Motor neuron (in vitro differentiated cells): Measurements from ENCODE around the gene YAP1. TPM values are rescaled to one million over a fixed set of nuclear protein-coding genes. Genes with fewer than 3 reads are reported as not detected.
A peak's percentile ranks its signal among the peaks of the same experiment; 100 is the strongest.

ENCODE experiments used
- ATAC-seq, 8 experiments: fragments of 200-7000 bp; cut with Tn5 transposase; replicated peaks in 6 of 8; 2 replicates each; pipeline ENCODE4 v1.8.0; 2021; ENCODE audit warnings: mild to moderate bottlenecking in 8 of 8, moderate library complexity in 8 of 8
- H3K27ac ChIP-seq, 2 donors: fragments of 250-450 bp; sonication (Bioruptor Pico); 2 replicates each; pipeline ENCODE4 v1.9.0; 2021; ENCODE audit warnings: antibody characterized with exemption in 2 of 2, mild to moderate bottlenecking in 2 of 2, moderate library complexity in 1 of 2
- H3K4me1 ChIP-seq, 2 donors: fragments of 250-450 bp; sonication (Bioruptor Pico); replicated peaks in 1 of 2; 2 replicates each; pipeline ENCODE4 v1.6.1; 2021; ENCODE audit warnings: antibody characterized with exemption in 2 of 2, mild to moderate bottlenecking in 2 of 2, moderate library complexity in 1 of 2
- H3K4me3 ChIP-seq, 5 donors: fragments of 250-450 bp; sonication (Bioruptor Pico); 2 replicates each; pipeline ENCODE4 v1.9.0; 2021; ENCODE audit warnings: antibody characterized with exemption in 5 of 5, mild to moderate bottlenecking in 5 of 5, moderate library complexity in 4 of 5
- whole genome bisulfite sequencing, 10 experiments: fragments of 450-650 bp; shearing (Covaris generic); methylation state at CpG; one replicate each; pipeline ENCODE4 v1.0.0; 2022; 5-methylcytosine and 5-hydroxymethylcytosine counted together
- in situ Hi-C, 9 experiments: fragments of 400-800 bp; cut with MboI; loops; one replicate each; pipeline ENCODE4 v1.15.0; 2021; ENCODE audit warnings: low sequenced_read_pairs in 9 of 9, low pct_unique_long_range_greater_than_20kb in 2 of 9; ENCODE audit not compliant: unreplicated experiment in 9 of 9
- total RNA-seq, 8 experiments: library from RNA; unstranded; fragments of 300-600 nt; gene quantifications; 2 replicates each; pipeline versions ENCODE4 v1.2.3 to v1.2.4, GENCODE V29; 2022

The YAP1 gene
- total RNA-seq, 8 experiments from 2014 or later: 13.4 to 83.0 (median 43.5) TPM

- Histone ChIP-seq H3K4me3 (no peak overlapping the region), H3K4me1 (peaks cover 0 to 3% of the 10 kb centered on the region in 2 donors), H3K27ac (no peak overlapping the region)
- 80 to 100% (median 100%) methylated on average over 1 of the region's 1 CpG; no CpG with 5 or more reads in 3 of the 10 experiments for WGBS, 10 experiments
- no peak for ATAC-seq
- in situ Hi-C loops: no loop called here
These were observed 42.8 kb downstream of the YAP1 start for GRCh38 chr11:102153082-102153481.

- 86 to 100% (median 100%) methylated on average over 1 of the region's 1 CpG; no CpG with 5 or more reads in 3 of the 10 experiments for WGBS, 10 experiments
- no peak for ATAC-seq
- no peak overlapping the region for H3K4me3 ChIP-seq
- in situ Hi-C loops: no loop called here
- H3K4me1 ChIP-seq: no peaks in the 10 kb centered on the region
- no peak overlapping the region for H3K27ac ChIP-seq
These were observed 44.6 kb downstream of the YAP1 start for GRCh38 chr11:102154806-102155205.

- H3K4me1 ChIP-seq: no peaks in the 10 kb centered on the region
- WGBS, 10 experiments: 20 to 100% (median 90%) methylated on average over 1 to 4 of the region's 4 CpGs
- ATAC-seq: no peak
- in situ Hi-C loops: no loop called here
- no peak overlapping the region for H3K27ac ChIP-seq
- no peak overlapping the region for H3K4me3 ChIP-seq
These were observed 45.4 kb downstream of the YAP1 start for GRCh38 chr11:102155676-102156075.

- Histone ChIP-seq H3K4me1 (no peaks in the 10 kb centered on the region), H3K4me3 (no peak overlapping the region), H3K27ac (no peak overlapping the region)
- WGBS, 10 experiments: 48 to 80% (median 60%) methylated on average over 1 to 2 of the region's 2 CpGs; no CpG with 5 or more reads in 1 of the 10 experiments
- in situ Hi-C loops: no loop called here
- peak in 1 of 8 experiments; percentile 33 for ATAC-seq
These were observed 47.0 kb downstream of the YAP1 start for GRCh38 chr11:102157219-102157618.

- 31 to 93% (median 72%) methylated on average over 1 to 2 of the region's 2 CpGs; no CpG with 5 or more reads in 2 of the 10 experiments for WGBS, 10 experiments
- Histone ChIP-seq H3K4me1 (no peaks in the 10 kb centered on the region), H3K4me3 (no peak overlapping the region), H3K27ac (no peak overlapping the region)
- ATAC-seq: peak in 2 of 8 experiments; percentile 32 to 39
- in situ Hi-C loops: no loop called here
These were observed 48.0 kb downstream of the YAP1 start for GRCh38 chr11:102158164-102158735.

GRCh38 chr11:102163368-102163767 is 53.1 kb downstream of the YAP1 start:
- H3K4me3 ChIP-seq: no peak overlapping the region
- no peak overlapping the region for H3K27ac ChIP-seq
- in situ Hi-C loops: no loop called here
- no peaks in the 10 kb centered on the region for H3K4me1 ChIP-seq
- ATAC-seq: no peak
- WGBS, 10 experiments: 90 to 100% (median 94%) methylated on average over 1 to 3 of the region's 4 CpGs; no CpG with 5 or more reads in 5 of the 10 experiments

- 61 to 93% (median 83%) methylated on average over 1 to 6 of the region's 6 CpGs for WGBS, 10 experiments
- Histone ChIP-seq H3K4me1 (no peaks in the 10 kb centered on the region), H3K4me3 (no peak overlapping the region), H3K27ac (no peak overlapping the region)
- in situ Hi-C loops: no loop called here
- peak in 1 of 8 experiments; percentile 51 for ATAC-seq
These were observed 56.2 kb downstream of the YAP1 start for GRCh38 chr11:102166175-102167064.

GRCh38 chr11:102168481-102168880 is 58.2 kb downstream of the YAP1 start:
- no peak for ATAC-seq
- in situ Hi-C loops: no loop called here
- no peak overlapping the region for H3K27ac ChIP-seq
- H3K4me3 ChIP-seq: no peak overlapping the region
- no peaks in the 10 kb centered on the region for H3K4me1 ChIP-seq
- 45 to 100% (median 78%) methylated on average over 1 of the region's 1 CpG; no CpG with 5 or more reads in 5 of the 10 experiments for WGBS, 10 experiments

GRCh38 chr11:102171101-102171500 is 60.9 kb downstream of the YAP1 start:
- H3K27ac ChIP-seq: no peak overlapping the region
- in situ Hi-C loops: no loop called here
- ATAC-seq: peak in 3 of 8 experiments; percentile 75 to 93 (median 76)

GRCh38 chr11:102172127-102172848 is 62.0 kb downstream of the YAP1 start:
- Histone ChIP-seq H3K27ac (no peak overlapping the region), H3K4me1 (no peaks in the 10 kb centered on the region), H3K4me3 (no peak overlapping the region)
- in situ Hi-C loops: no loop called here
- ATAC-seq: peak in 2 of 8 experiments; percentile 75 to 77
- WGBS, 10 experiments: 50 to 100% (median 72%) methylated on average over 1 to 5 of the region's 6 CpGs; no CpG with 5 or more reads in 2 of the 10 experiments

More at GRCh38 chr11:102171101-102171500, 60.9 kb downstream of the YAP1 start:
- Histone ChIP-seq H3K4me3 (no peak overlapping the region), H3K4me1 (no peaks in the 10 kb centered on the region)

GRCh38 chr11:102177126-102177525 is 66.9 kb downstream of the YAP1 start:
- no peak overlapping the region for H3K4me3 ChIP-seq
- no peak overlapping the region for H3K27ac ChIP-seq
- no peak for ATAC-seq
- WGBS, 10 experiments: 83 to 100% (median 100%) methylated on average over 1 to 2 of the region's 2 CpGs; no CpG with 5 or more reads in 3 of the 10 experiments
- in situ Hi-C loops: loop anchor here in 1 of 9 experiments (25.0 kb wide), 1 partner anchor 110 kb away; no protein-coding TSS in a partner anchor
- H3K4me1 ChIP-seq: no peaks in the 10 kb centered on the region

- in situ Hi-C loops: loop anchor here in 1 of 9 experiments (25.0 kb wide), 1 partner anchor 109 kb away; no protein-coding TSS in a partner anchor
- ATAC-seq: peak in 2 of 8 experiments; percentile 81 to 94
- Histone ChIP-seq H3K27ac (no peak overlapping the region), H3K4me1 (no peaks in the 10 kb centered on the region), H3K4me3 (no peak overlapping the region)
- whole genome bisulfite sequencing, 10 experiments: 0 to 100% (median 89%) methylated on average over 1 to 4 of the region's 4 CpGs
These were observed 67.9 kb downstream of the YAP1 start for GRCh38 chr11:102177974-102178631.
